ENCODE data around the gene CREBBP.

GRCh38 chr16:3824121-3824795 lies 56.3 kb downstream of the CREBBP start:
- TF ChIP-seq YY1 (IDR thresholded peaks at IDR 0.05; ENCODE audit: insufficient read depth, insufficient read length) (no peak), SUZ12 (IDR thresholded peaks at IDR 0.05; ENCODE audit: extremely low read depth, insufficient read depth, insufficient read length) (no peak)
